HEK293T (cell line): Measurements from ENCODE around the gene EML3.
A peak's percentile ranks its signal among the peaks of the same experiment; 100 is the strongest.
"Not testable (repeated sequence)": the region's sequence is repeated elsewhere in the genome, so short reads cannot be mapped to it uniquely, and the experiment has no call there.

Experiments used
- CTCF ChIA-PET: fragments of 350-600 bp; formaldehyde crosslinking; extraction: SDS; loops from one replicate; lab custom pipeline; 2021; ENCODE audit warnings: antibody characterized with exemption, inconsistent platforms; lab: Yijun Ruan, JAX
- POLR2A ChIA-PET: fragments of 350-600 bp; formaldehyde crosslinking; extraction: SDS; loops from one replicate; lab custom pipeline; 2020; ENCODE audit warnings: antibody characterized with exemption, inconsistent platforms; lab: Yijun Ruan, JAX
- DNase-seq: peaks from one replicate; pipeline ENCODE4 v3.0.0; 2012; ENCODE audit warnings: mixed read lengths; ENCODE audit errors: extremely low spot score
- ARNT ChIP-seq: fragments of 450-650 bp; IDR thresholded peaks from 2 replicates; pipeline ENCODE4 v1.6.1; 2017; ENCODE audit warnings: mild to moderate bottlenecking
- BHLHE40 ChIP-seq: fragments of 450-650 bp; IDR thresholded peaks from 2 replicates; pipeline ENCODE4 v1.6.1; 2016; ENCODE audit warnings: mild to moderate bottlenecking, moderate library complexity, borderline replicate concordance
- CTBP1 ChIP-seq: fragments of 450-650 bp; IDR thresholded peaks from 2 replicates; pipeline ENCODE4 v1.6.1; 2016; ENCODE audit warnings: borderline replicate concordance
- ELF4 ChIP-seq: fragments of 450-650 bp; IDR thresholded peaks from 2 replicates; pipeline ENCODE4 v1.6.1; 2017; ENCODE audit warnings: antibody characterized with exemption
- FOXA1 ChIP-seq: fragments of 450-650 bp; IDR thresholded peaks from 2 replicates; pipeline ENCODE4 v1.6.1; 2016; ENCODE audit warnings: mild to moderate bottlenecking
- FOXK2 ChIP-seq: fragments of 450-650 bp; IDR thresholded peaks from 2 replicates; pipeline ENCODE4 v1.6.1; 2016; ENCODE audit warnings: mild to moderate bottlenecking
- FOXM1 ChIP-seq: fragments of 450-650 bp; IDR thresholded peaks from 2 replicates; pipeline ENCODE4 v1.6.1; 2017; ENCODE audit warnings: mild to moderate bottlenecking, borderline replicate concordance
- HDGF ChIP-seq: fragments of 450-650 bp; IDR thresholded peaks from 2 replicates; pipeline ENCODE4 v1.6.1; 2017; ENCODE audit warnings: antibody characterized with exemption, borderline replicate concordance
- L3MBTL2 ChIP-seq: fragments of 450-650 bp; conservative IDR thresholded peaks from 2 replicates; pipeline ENCODE4 v1.6.1; 2016; ENCODE audit warnings: mild to moderate bottlenecking
- LEF1 ChIP-seq: fragments of 450-650 bp; IDR thresholded peaks from 2 replicates; pipeline ENCODE4 v1.6.1; 2017; ENCODE audit warnings: mild to moderate bottlenecking, borderline replicate concordance
- NFRKB ChIP-seq: fragments of 450-650 bp; IDR thresholded peaks from 2 replicates; pipeline ENCODE4 v1.6.1; 2016; ENCODE audit warnings: mild to moderate bottlenecking, moderate library complexity
- PKNOX1 ChIP-seq: fragments of 450-650 bp; IDR thresholded peaks from 2 replicates; pipeline ENCODE4 v1.6.1; 2016
- SP1 ChIP-seq: fragments of 450-650 bp; IDR thresholded peaks from 2 replicates; pipeline ENCODE4 v1.6.1; 2017
- SUZ12 ChIP-seq: fragments of 450-650 bp; IDR thresholded peaks from 2 replicates; pipeline ENCODE4 v1.6.1; 2016; ENCODE audit warnings: mild to moderate bottlenecking
- TARDBP ChIP-seq: fragments of 450-650 bp; IDR thresholded peaks from 2 replicates; pipeline ENCODE4 v1.6.1; 2016
- ZNF384 ChIP-seq: fragments of 450-650 bp; IDR thresholded peaks from 2 replicates; pipeline ENCODE4 v1.6.1; 2016

The EML3 gene

DNA sequence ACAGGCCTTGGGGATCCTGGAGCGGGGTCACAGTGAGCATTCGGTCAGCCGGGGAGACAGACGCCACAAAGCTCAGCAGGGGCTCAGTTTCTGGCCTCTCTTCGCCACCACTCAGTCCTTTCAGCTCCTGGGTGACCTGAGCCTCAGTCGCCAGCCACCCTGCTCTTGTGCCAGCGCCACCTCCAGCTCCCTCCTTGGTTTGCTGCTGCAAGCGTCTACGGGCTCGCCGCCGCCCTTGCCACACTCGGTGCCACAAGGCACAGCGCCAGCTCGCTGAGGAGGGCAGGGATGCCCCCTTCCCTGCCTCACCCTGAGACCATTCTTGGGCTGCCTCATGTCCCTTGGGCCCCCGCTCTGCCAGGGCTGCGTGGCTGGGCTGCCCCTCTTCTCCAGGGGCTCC, 37.4 kb downstream of the EML3 start:
- ChIA-PET CTCF (interaction anchor here (0.7 to 1.0 kb wide), 3 partner anchors 17 to 150 kb away, joined by 3 to 4 read pairs (median 3); partner anchors contain the start of gene TUT1), POLR2A (interaction anchor here (1.7 to 10.8 kb wide), 6 partner anchors 10 to 156 kb away, joined by 4 to 168 read pairs (median 18); partner anchors contain the start of genes MTA2, SCGB1A1 and TUT1)
- TF ChIP-seq BHLHE40 (no peak), NFRKB (no peak), HDGF (no peak), CTBP1 (no peak)
- no peak for DNase-seq

DNA sequence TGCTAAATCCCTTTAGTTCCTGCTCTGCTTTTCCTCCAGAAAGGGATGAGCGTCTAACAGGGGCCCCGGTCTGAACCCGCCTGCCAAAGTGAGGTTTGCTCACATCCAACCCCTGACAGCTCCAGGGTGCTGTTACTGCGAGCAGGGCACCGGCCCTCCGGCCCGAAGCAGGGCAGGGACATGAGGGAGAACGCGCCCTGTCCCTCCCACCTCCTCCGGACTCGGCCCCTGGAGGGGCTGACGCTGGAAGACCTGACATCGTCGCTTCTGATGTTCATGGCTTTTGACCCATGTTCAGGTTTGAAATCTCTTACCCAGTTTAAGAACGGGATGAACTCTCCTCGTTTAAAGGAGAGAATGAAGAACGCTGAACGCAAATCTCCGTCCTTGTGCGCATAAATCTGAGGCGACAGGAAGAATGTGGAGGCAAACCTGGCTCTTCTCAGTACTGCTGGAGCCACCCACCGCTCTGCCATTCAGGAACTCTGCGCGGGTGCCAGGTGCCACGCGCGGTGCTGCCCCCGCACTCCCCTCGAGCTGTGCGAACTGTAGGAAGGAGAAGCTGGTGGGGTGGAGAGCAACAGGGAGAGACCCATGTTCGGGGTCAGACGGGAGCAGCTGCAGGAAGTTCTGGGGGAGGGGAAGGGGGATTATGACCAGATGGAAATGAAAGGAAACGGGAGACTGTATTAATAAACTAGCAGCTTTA, 38.1 kb downstream of the EML3 start:
- no peak for DNase-seq
- ChIA-PET CTCF (interaction anchor here (0.7 to 1.0 kb wide), 4 partner anchors 14 to 150 kb away, joined by 3 to 7 read pairs (median 4); partner anchors contain the start of gene TUT1), POLR2A (interaction anchor here (0.6 to 10.8 kb wide), 39 partner anchors 8 to 777 kb away, joined by 3 to 168 read pairs (median 4); partner anchors contain the start of genes AHNAK, B3GAT3, C11orf98 and CSKMT)
- TF ChIP-seq HDGF (no peak), BHLHE40 (no peak), ZNF384 (no peak), PKNOX1 (no peak), FOXM1 (no peak), ELF4 (no peak), TARDBP (no peak), NFRKB (no peak), ARNT (no peak), SP1 (no peak), FOXK2 (no peak), SUZ12 (no peak), L3MBTL2 (no peak)

- DNase-seq: peak; percentile 98
- CTCF ChIA-PET: interaction anchor here (1.0 kb wide), 1 partner anchor 13 kb away, joined by 7 read pairs; no protein-coding TSS in a partner anchor
- TF ChIP-seq PKNOX1 (peak; percentile 73), ELF4 (peak; percentile 41; the same call in 1 of the 2 replicates), ARNT (no peak), NFRKB (peak; percentile 15; the same call in 1 of the 2 replicates)
- POLR2A ChIA-PET: interaction anchor here (0.6 to 10.8 kb wide), 41 partner anchors 9 to 776 kb away, joined by 3 to 168 read pairs (median 4); partner anchors contain the start of genes AHNAK, B3GAT3, C11orf98 and CSKMT
Measured at GRCh38 chr11:62573592-62574362, 38.8 kb downstream of the EML3 start, which contains the start of gene EEF1G. Gene EEF1G (minus strand): TSS chr11:62573891. CDS start chr11:62573842, 49 bp downstream.

DNA sequence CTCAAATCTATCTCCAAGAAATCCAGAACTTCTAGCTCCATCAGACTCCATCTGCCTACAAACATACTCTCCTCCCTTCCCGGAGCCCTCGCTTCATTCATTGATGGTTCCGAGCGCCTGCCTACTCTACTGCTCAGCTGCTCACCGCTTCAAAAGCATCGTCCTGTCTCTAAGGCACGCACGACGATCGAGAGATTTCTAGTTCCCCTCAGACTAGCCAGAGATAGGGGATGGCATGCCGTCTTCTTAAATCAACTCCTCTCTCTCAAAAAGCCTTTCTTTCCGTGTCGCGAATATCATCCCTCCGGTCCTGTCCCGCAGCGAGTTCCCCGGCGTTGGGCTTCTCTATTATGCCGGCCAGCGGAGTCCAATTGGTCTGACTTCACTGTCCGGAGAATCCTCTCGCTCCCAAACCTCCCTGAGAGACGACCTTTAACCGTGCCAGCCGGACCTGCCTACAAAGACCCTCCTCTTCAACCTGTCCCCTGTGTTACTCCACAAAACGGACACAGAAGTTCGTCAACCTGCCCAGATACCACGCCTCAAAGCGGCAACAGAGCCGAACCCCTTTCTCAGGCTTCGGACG, 39.5 kb downstream of the EML3 start:
- TF ChIP-seq HDGF (no peak), PKNOX1 (no peak), L3MBTL2 (no peak), FOXM1 (no peak), ELF4 (no peak), CTBP1 (no peak), FOXK2 (no peak), NFRKB (no peak), TARDBP (no peak), SUZ12 (no peak), ZNF384 (no peak), BHLHE40 (no peak), FOXA1 (no peak), SP1 (no peak), LEF1 (no peak), ARNT (no peak)
- DNase-seq: no peak
- ChIA-PET CTCF (interaction anchor here (0.6 to 1.0 kb wide), 2 partner anchors 13 to 180 kb away, joined by 3 to 7 read pairs; no protein-coding TSS in a partner anchor), POLR2A (interaction anchor here (0.6 to 10.8 kb wide), 40 partner anchors 9 to 775 kb away, joined by 3 to 168 read pairs (median 4); partner anchors contain the start of genes AHNAK, B3GAT3, C11orf98 and CSKMT)

GRCh38 chr11:62572431-62572830, 40.1 kb downstream of the EML3 start:
- CTCF ChIA-PET: no interaction called here
- POLR2A ChIA-PET: interaction anchor here (0.9 to 3.7 kb wide), 6 partner anchors 8 to 19 kb away, joined by 3 to 40 read pairs (median 7); partner anchors contain the start of gene TUT1

DNA sequence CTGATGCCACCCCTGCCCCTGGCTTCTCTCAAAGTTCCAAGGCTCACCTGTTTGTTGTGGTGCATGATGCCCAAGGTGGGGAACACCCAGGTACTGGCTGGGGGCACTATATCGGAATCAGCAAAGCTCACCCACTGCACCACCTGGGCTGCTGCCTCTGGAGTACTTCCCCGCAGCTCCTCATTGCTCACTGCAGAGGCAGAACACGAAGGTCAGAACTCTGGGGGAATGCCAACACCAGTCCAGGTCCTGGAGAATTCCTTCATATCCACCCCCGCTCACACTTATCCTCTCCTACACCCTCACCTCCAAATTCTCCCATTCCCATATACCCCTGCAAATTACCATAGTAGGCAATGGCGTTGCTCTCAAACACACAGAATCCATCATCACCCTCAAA, 41.1 kb downstream of the EML3 start:
- CTCF ChIA-PET, POLR2A ChIA-PET, DNase-seq: not testable (repeated sequence)

More at GRCh38 chr11:62572431-62572830, 40.1 kb downstream of the EML3 start:
- DNase-seq: no peak
- TF ChIP-seq ARNT (no peak), TARDBP (no peak)

DNA sequence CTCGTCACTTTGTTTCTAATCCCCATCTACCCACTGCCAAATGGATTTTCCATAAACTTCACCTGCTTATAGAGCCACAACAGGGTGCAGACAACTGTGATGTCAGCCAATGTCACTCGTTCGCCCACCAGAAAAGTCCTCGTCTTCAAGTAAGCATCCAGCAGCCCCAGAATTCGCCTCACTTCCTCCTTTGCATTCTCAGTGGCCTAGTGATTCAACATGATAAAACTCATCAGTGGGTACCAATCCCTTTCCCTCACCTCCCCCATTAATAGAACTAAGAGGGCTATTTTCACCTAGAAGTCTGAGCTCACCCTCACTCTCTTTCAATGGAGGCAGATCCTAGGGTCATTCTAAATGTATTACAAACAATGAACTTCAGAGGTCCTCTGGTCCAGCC, 41.7 kb downstream of the EML3 start:
- POLR2A ChIA-PET: interaction anchor here (1.3 kb wide), 1 partner anchor 101 kb away, joined by 3 read pairs; the partner anchor contains the start of gene UQCC3
- DNase-seq, CTCF ChIA-PET: not testable (repeated sequence)
